A549 (cell line): ENCODE results near the gene SIK3. TPM values are rescaled to one million over a fixed set of nuclear protein-coding genes. Genes with fewer than 3 reads are reported as not detected.

Experiments used
- ATAC-seq, 2 experiments: fragments of 200-7000 bp in 1 of 2; fragments of >200 bp in 1 of 2; cut with Nextera tagmentation in 1 of 2; cut with Tn5 transposase in 1 of 2; 3 replicates each; pipeline versions ENCODE4 v1.8.0 to v1.9.1; 2018 to 2020; ENCODE audit warnings: mild to moderate bottlenecking in 1 of 2, moderate library complexity in 1 of 2
- CTCF ChIA-PET: fragments of 300-600 bp; sonication (Branson Sonifier 250); formaldehyde crosslinking; extraction: SDS; loops from one replicate; lab custom pipeline; 2021; ENCODE audit warnings: antibody characterized with exemption, inconsistent platforms; lab: Yijun Ruan, JAX
- POLR2A ChIA-PET: fragments of 350-600 bp; formaldehyde crosslinking; extraction: SDS; loops from one replicate; lab custom pipeline; 2021; ENCODE audit warnings: antibody characterized with exemption, inconsistent platforms; lab: Yijun Ruan, JAX
- DNase-seq, 2 experiments: peaks; one replicate each; pipeline versions ENCODE4 v3.0.0 to v3.0.0-alpha.2; 2011 to 2016; ENCODE audit warnings: low read depth in 1 of 2, low spot score in 1 of 2
- FAIRE-seq: peaks from 2 replicates; lab custom pipeline; 2011; peaks lifted over from hg19 to GRCh38; lab: Jason Lieb, UNC
- H3K27ac ChIP-seq, 2 experiments: fragments of >200 bp; sonication (Bioruptor Twin); formaldehyde crosslinking; 3 replicates each; pipeline ENCODE4 v1.5.1; 2016 to 2017
- H3K4me1 ChIP-seq: fragments of >200 bp; sonication (Bioruptor Twin); formaldehyde crosslinking; 3 replicates; pipeline ENCODE4 v1.6.1; 2016
- H3K4me2 ChIP-seq: fragments of >200 bp; sonication (Bioruptor Twin); formaldehyde crosslinking; 3 replicates; pipeline ENCODE4 v1.6.1; 2016
- H3K4me3 ChIP-seq: fragments of >200 bp; sonication (Bioruptor Twin); formaldehyde crosslinking; 3 replicates; pipeline ENCODE4 v1.5.1; 2016
- H3K9me3 ChIP-seq: fragments of >200 bp; sonication (Bioruptor Twin); formaldehyde crosslinking; 3 replicates; pipeline ENCODE4 v1.6.1; 2016
- BHLHE40 ChIP-seq: IDR thresholded peaks from 2 replicates; pipeline ENCODE4 v1.6.1; 2012; ENCODE audit warnings: low read depth, low read length, inconsistent platforms
- CBX2 ChIP-seq: fragments of 200-600 bp; sonication (generic); IDR thresholded peaks from 2 replicates; pipeline ENCODE4 v1.6.1; 2016; ENCODE audit warnings: low read depth, mild to moderate bottlenecking, borderline replicate concordance
- CBX8 ChIP-seq: fragments of 200-600 bp; sonication (generic); IDR thresholded peaks from 2 replicates; pipeline ENCODE4 v1.6.1; 2016
- CHD2 ChIP-seq: fragments of 150-350 bp; IDR thresholded peaks from 2 replicates; pipeline ENCODE4 v1.6.1; 2014; ENCODE audit warnings: low read length; ENCODE audit not compliant: partially characterized antibody
- E2F6 ChIP-seq: IDR thresholded peaks from 2 replicates; pipeline ENCODE4 v1.6.1; 2012; ENCODE audit warnings: low read depth, borderline replicate concordance
- ELK1 ChIP-seq: fragments of 150-350 bp; IDR thresholded peaks from 2 replicates; pipeline ENCODE4 v1.6.1; 2014; ENCODE audit warnings: low read depth, mild to moderate bottlenecking, low read length
- FOSB ChIP-seq: fragments of 250-450 bp; sonication (Bioruptor Pico); IDR thresholded peaks from 2 replicates; pipeline ENCODE4 v1.5.0; 2020; ENCODE audit warnings: mild to moderate bottlenecking, moderate library complexity
- HDAC2 ChIP-seq: fragments of 200-600 bp; sonication (generic); IDR thresholded peaks from 2 replicates; pipeline ENCODE4 v1.6.1; 2016
- HEYL ChIP-seq: fragments of 250-450 bp; sonication (Bioruptor Pico); IDR thresholded peaks from 2 replicates; pipeline ENCODE4 v1.8.0; 2021; ENCODE audit warnings: mild to moderate bottlenecking, moderate library complexity
- HMGXB4 ChIP-seq: fragments of 250-450 bp; sonication (Bioruptor Pico); IDR thresholded peaks from 2 replicates; pipeline ENCODE4 v1.5.0; 2021; ENCODE audit warnings: mild to moderate bottlenecking, moderate library complexity, borderline replicate concordance
- HOXA7 ChIP-seq: fragments of 250-450 bp; sonication (Bioruptor Pico); IDR thresholded peaks from 2 replicates; pipeline ENCODE4 v1.5.0; 2020; ENCODE audit warnings: mild to moderate bottlenecking, moderate library complexity
- JUNB ChIP-seq: fragments of >200 bp; sonication (Bioruptor Twin); formaldehyde crosslinking; IDR thresholded peaks from 2 replicates; pipeline ENCODE4 v1.6.1; 2016
- KDM1A ChIP-seq: fragments of 200-600 bp; sonication (generic); IDR thresholded peaks from 2 replicates; pipeline ENCODE4 v1.6.1; 2016; ENCODE audit warnings: low read depth, mild to moderate bottlenecking
- KDM5A ChIP-seq: fragments of 200-600 bp; sonication (generic); IDR thresholded peaks from 2 replicates; pipeline ENCODE4 v1.6.1; 2016; ENCODE audit warnings: antibody characterized with exemption, mild to moderate bottlenecking
- MAFK ChIP-seq: fragments of 450-650 bp; IDR thresholded peaks from 2 replicates; pipeline ENCODE4 v1.6.1; 2014; ENCODE audit not compliant: partially characterized antibody
- MAX ChIP-seq: IDR thresholded peaks from 2 replicates; pipeline ENCODE4 v1.6.1; 2012
- NFE2L2 ChIP-seq: fragments of 150-350 bp; conservative IDR thresholded peaks from 2 replicates; pipeline ENCODE4 v1.6.1; 2014; ENCODE audit warnings: low read length
- PBX3 ChIP-seq: IDR thresholded peaks from 2 replicates; pipeline ENCODE4 v1.6.1; 2012
- PHF8 ChIP-seq: fragments of 200-600 bp; sonication (generic); IDR thresholded peaks from 2 replicates; pipeline ENCODE4 v1.6.1; 2016; ENCODE audit warnings: low read depth, mild to moderate bottlenecking, antibody characterized with exemption, moderate library complexity, borderline replicate concordance
- RAD21 ChIP-seq, 2 experiments: fragments of >200 bp in 1 of 2; sonication (Bioruptor Twin) in 1 of 2; formaldehyde crosslinking in 1 of 2; IDR thresholded peaks in 1 of 2; conservative IDR thresholded peaks in 1 of 2; 2 replicates in 1 of 2; 3 replicates in 1 of 2; pipeline ENCODE4 v1.6.1; 2012 to 2018; ENCODE audit warnings: inconsistent platforms in 1 of 2
- RNF2 ChIP-seq: fragments of 200-600 bp; sonication (generic); IDR thresholded peaks from 2 replicates; pipeline ENCODE4 v1.6.1; 2016; ENCODE audit warnings: low read depth, mild to moderate bottlenecking, antibody characterized with exemption, moderate library complexity, borderline replicate concordance
- SMC3 ChIP-seq: fragments of >200 bp; sonication (Bioruptor Twin); formaldehyde crosslinking; IDR thresholded peaks from 3 replicates; pipeline ENCODE4 v1.6.1; 2018; ENCODE audit warnings: inconsistent platforms
- ZFP36 ChIP-seq: fragments of 450-650 bp; IDR thresholded peaks from 2 replicates; pipeline ENCODE4 v1.6.1; 2014; ENCODE audit warnings: borderline replicate concordance; ENCODE audit not compliant: partially characterized antibody
- WGBS: methylation state at CpG from one replicate; pipeline ENCODE4 v1.1.6; 2017; ENCODE audit errors: missing lambda C conversion rate; 5-methylcytosine and 5-hydroxymethylcytosine counted together
- polyA plus RNA-seq, 4 experiments: library from polyadenylated mRNA; depleted of rRNA in 3 of 4; stranded (reverse); fragments of >200 nt; fragmentation: RNase III in 1 of 4; extraction: RNeasy Plus Mini Kit Qiagen cat#74134 plus additional on column Dnase treatment in 1 of 4; gene quantifications; 2 replicates in 3 of 4; 3 replicates in 1 of 4; pipeline ENCODE4 v1.2.3, GENCODE V29; 2011 to 2017

Gene SIK3
- polyA plus RNA-seq, 2 of the 4 experiments (the other 2 are of a cell fraction), result 8.2 to 9.0 TPM

- 98% methylated on average over 8 of the region's 8 CpGs for WGBS
- POLR2A ChIA-PET, result no interaction called here
Observed at GRCh38 chr11:116876656-116877055, 221.6 kb downstream of the SIK3 start.

GRCh38 chr11:116875194-116875593 is 223.0 kb downstream of the SIK3 start:
- no peak for DNase-seq
- WGBS, result 96% methylated on average over 7 of the region's 7 CpGs
- Histone ChIP-seq H3K4me1 (no peaks in the 10 kb centered on the region), H3K9me3 (no peaks in the 10 kb centered on the region), H3K4me2 (no peak overlapping the region), H3K27ac (no peak overlapping the region), H3K4me3 (no peak overlapping the region)
- no peak for TF ChIP-seq PBX3
- no peak for TF ChIP-seq MAX
- TF ChIP-seq ZFP36, result no peak
- TF ChIP-seq HEYL (CRISPR knock-in tag), result no peak
- TF ChIP-seq FOSB (CRISPR knock-in tag), result no peak
- no peak for TF ChIP-seq SMC3
- no peak for TF ChIP-seq KDM5A
- TF ChIP-seq RAD21 (conservative IDR thresholded peaks at IDR 0.05 in 1 of 2, IDR thresholded peaks at IDR 0.05 in 1 of 2), result no peak
- TF ChIP-seq NFE2L2, result no peak
- no peak for TF ChIP-seq CBX8
- no peak for TF ChIP-seq BHLHE40
- no peak for FAIRE-seq
- ChIA-PET POLR2A (no interaction called here), CTCF (interaction anchor here (1.9 to 2.3 kb wide), 3 partner anchors 84 to 230 kb away, joined by 4 to 13 read pairs (median 5); no protein-coding TSS in a partner anchor)
- ATAC-seq, result no peak

More at GRCh38 chr11:116876656-116877055, 221.6 kb downstream of the SIK3 start:
- no peaks in the 10 kb centered on the region for H3K4me1 ChIP-seq
- no peak overlapping the region for H3K4me2 ChIP-seq
- no peak for FAIRE-seq
- CTCF ChIA-PET, result interaction anchor here (1.0 to 2.3 kb wide), 2 partner anchors 229 to 262 kb away, joined by 5 to 13 read pairs; no protein-coding TSS in a partner anchor
- H3K9me3 ChIP-seq, result no peaks in the 10 kb centered on the region
- ATAC-seq, result no peak
- DNase-seq, result no peak
- no peak for TF ChIP-seq JUNB
- no peak for TF ChIP-seq RNF2
- no peak for TF ChIP-seq PBX3
- no peak for TF ChIP-seq HMGXB4 (CRISPR knock-in tag)
- TF ChIP-seq E2F6, result no peak
- TF ChIP-seq KDM1A, result no peak
- no peak for TF ChIP-seq MAFK
- no peak for TF ChIP-seq CBX2
- TF ChIP-seq CHD2, result no peak
- no peak for TF ChIP-seq RAD21 (conservative IDR thresholded peaks at IDR 0.05 in 1 of 2, IDR thresholded peaks at IDR 0.05 in 1 of 2)
- TF ChIP-seq PHF8, result no peak
- TF ChIP-seq HDAC2, result no peak
- TF ChIP-seq ELK1, result no peak
- TF ChIP-seq HOXA7, result no peak
- TF ChIP-seq HEYL (CRISPR knock-in tag), result no peak
- TF ChIP-seq, all 56 proteins: peak for 0
- Histone ChIP-seq H3K27ac (no peak overlapping the region), H3K4me3 (no peak overlapping the region)
